K562 (cell line): ENCODE measurements around the gene PHF21B. TPM values are rescaled to one million over a fixed set of nuclear protein-coding genes. Genes with fewer than 3 reads are reported as not detected.

Experiments used
- ATAC-seq: fragments of 200-7000 bp; cut with Tn5 transposase; 3 replicates; pipeline ENCODE4 v1.9.1; 2020; ENCODE audit warnings: moderate library complexity
- BruUV-seq: library from RNA; stranded (reverse); fragments of 400-500 nt; replicated peaks from 2 replicates; lab custom pipeline; 2021; lab: Mats Ljungman, UMichigan
- CTCF ChIA-PET: fragments of 300-600 bp; formaldehyde crosslinking; extraction: SDS; loops from one replicate; lab custom pipeline; 2021; ENCODE audit warnings: low intra/inter-chr PET ratio; lab: Yijun Ruan, JAX
- POLR2A ChIA-PET: fragments of 300-600, 350-650 bp; sonication (Branson Sonifier 250); formaldehyde crosslinking; extraction: SDS; loops from one replicate; lab custom pipeline; 2021; ENCODE audit warnings: antibody characterized with exemption, inconsistent platforms; lab: Yijun Ruan, JAX
- DNase-seq, 4 experiments: peaks; one replicate each; pipeline versions ENCODE4 v3.0.0 to v3.0.0-alpha.2; 2011 to 2018; ENCODE audit warnings: low spot score in 3 of 4, mixed read lengths in 3 of 4; ENCODE audit errors: extremely low read depth in 1 of 4
- FAIRE-seq: peaks from 2 replicates; lab custom pipeline; 2011; peaks lifted over from hg19 to GRCh38; lab: Jason Lieb, UNC
- H2AFZ ChIP-seq: 2 replicates; pipeline ENCODE4 v1.6.0; 2011; ENCODE audit warnings: low read depth, low read length, control low read depth, inconsistent platforms
- H3K27ac ChIP-seq: fragments of 200-600 bp; 3 replicates; pipeline ENCODE4 v1.8.0; 2011; ENCODE audit warnings: low read depth, mild to moderate bottlenecking, control low read depth, inconsistent platforms, low read length, moderate library complexity, mixed read lengths; ENCODE audit errors: extremely low read depth
- H3K27me3 ChIP-seq, 2 experiments: fragments of 300-600 bp in 1 of 2; 2 replicates in 1 of 2; 3 replicates in 1 of 2; pipeline versions ENCODE4 v1.6.0 to v1.8.0; 2011; ENCODE audit warnings: inconsistent platforms in 2 of 2, low read length in 2 of 2, mild to moderate bottlenecking in 1 of 2, mixed read lengths in 1 of 2, moderate library complexity in 1 of 2; ENCODE audit not compliant: control insufficient read depth in 2 of 2, insufficient read depth in 2 of 2
- H3K36me3 ChIP-seq: fragments of 300-600 bp; 3 replicates; pipeline ENCODE4 v1.8.0; 2011; ENCODE audit warnings: mild to moderate bottlenecking, low read length, inconsistent platforms; ENCODE audit not compliant: control insufficient read depth, insufficient read depth
- H3K4me1 ChIP-seq, 2 experiments: fragments of 200-600 bp in 1 of 2; replicated peaks in 1 of 2; 2 replicates in 1 of 2; 3 replicates in 1 of 2; pipeline versions ENCODE4 v1.5.1 to v1.8.0; 2011; ENCODE audit warnings: inconsistent platforms in 2 of 2, low read length in 2 of 2, mild to moderate bottlenecking in 1 of 2, mixed read lengths in 1 of 2, moderate library complexity in 1 of 2; ENCODE audit not compliant: control insufficient read depth in 2 of 2, insufficient read depth in 2 of 2
- H3K4me2 ChIP-seq: 2 replicates; pipeline ENCODE4 v1.6.1; 2011; ENCODE audit warnings: low read length, control low read depth, inconsistent platforms, mixed read lengths; ENCODE audit not compliant: insufficient read depth
- H3K4me3 ChIP-seq: fragments of 200-600 bp; sonication (generic), shearing (Covaris generic); 2 replicates; pipeline ENCODE4 v1.5.1; 2016; ENCODE audit warnings: control low read depth, inconsistent platforms
- H3K79me2 ChIP-seq: fragments of 200-600 bp; 3 replicates; pipeline ENCODE4 v1.8.0; 2011; ENCODE audit warnings: low read length, inconsistent platforms; ENCODE audit not compliant: control insufficient read depth, insufficient read depth
- H3K9ac ChIP-seq, 2 experiments: 2 replicates each; pipeline versions ENCODE4 v1.6.0 to v1.6.1; 2011; ENCODE audit warnings: low read depth in 2 of 2, low read length in 2 of 2, control low read depth in 1 of 2, inconsistent platforms in 1 of 2, mild to moderate bottlenecking in 1 of 2, mixed read lengths in 1 of 2; ENCODE audit not compliant: insufficient read depth in 1 of 2
- H3K9me1 ChIP-seq: one replicate; pipeline ENCODE4 v1.6.0; 2011; ENCODE audit warnings: inconsistent platforms, mild to moderate bottlenecking, low read length, moderate library complexity; ENCODE audit not compliant: control insufficient read depth, insufficient read depth
- H3K9me3 ChIP-seq: replicated peaks from 2 replicates; pipeline ENCODE4 v1.5.1; 2011; ENCODE audit warnings: low read depth, low read length, inconsistent platforms; ENCODE audit not compliant: control insufficient read depth, insufficient read depth
- H4K20me1 ChIP-seq: replicated peaks from 2 replicates; pipeline ENCODE4 v1.6.1; 2011; ENCODE audit warnings: low read length, inconsistent platforms, mixed read lengths; ENCODE audit not compliant: control insufficient read depth, insufficient read depth
- BRF1 ChIP-seq: IDR thresholded peaks from 3 replicates; pipeline ENCODE4 v1.6.1; 2011; ENCODE audit warnings: borderline replicate concordance, mild to moderate bottlenecking; ENCODE audit not compliant: insufficient read length; ENCODE audit errors: extremely low read depth
- CLOCK ChIP-seq: fragments of 250-450 bp; sonication (Bioruptor Pico); IDR thresholded peaks from 2 replicates; pipeline ENCODE4 v1.4.0; 2020; ENCODE audit warnings: mild to moderate bottlenecking, moderate library complexity, borderline replicate concordance
- ESRRA ChIP-seq: fragments of 450-650 bp; IDR thresholded peaks from 2 replicates; pipeline ENCODE4 v1.6.1; 2014; ENCODE audit warnings: low read depth, mild to moderate bottlenecking, moderate library complexity, borderline replicate concordance
- FOXM1 ChIP-seq, 2 experiments: fragments of 450-650 bp in 1 of 2; sonication (generic) in 1 of 2; formaldehyde crosslinking in 1 of 2; IDR thresholded peaks; 2 replicates each; pipeline versions ENCODE4 v1.6.1 to v1.9.0; 2017 to 2022; ENCODE audit warnings: low read depth in 2 of 2, mild to moderate bottlenecking in 2 of 2, missing genetic modification reagents in 1 of 2, moderate library complexity in 1 of 2
- IRF1 ChIP-seq: sonication (generic); formaldehyde crosslinking; IDR thresholded peaks from 2 replicates; pipeline ENCODE4 v1.8.0; 2022; ENCODE audit warnings: missing genetic modification reagents, mild to moderate bottlenecking, borderline replicate concordance
- L3MBTL2 ChIP-seq: fragments of 450-650 bp; IDR thresholded peaks from 2 replicates; pipeline ENCODE4 v1.6.1; 2016; ENCODE audit warnings: mild to moderate bottlenecking, moderate library complexity
- MBD2 ChIP-seq: sonication (generic); IDR thresholded peaks from 2 replicates; pipeline ENCODE4 v1.6.1; 2016; ENCODE audit warnings: low read depth, borderline replicate concordance
- MCM5 ChIP-seq: fragments of 450-650 bp; IDR thresholded peaks from 2 replicates; pipeline ENCODE4 v1.6.1; 2016; ENCODE audit warnings: low read depth
- MXI1 ChIP-seq: IDR thresholded peaks from 2 replicates; pipeline ENCODE4 v1.6.1; 2011; ENCODE audit warnings: low read depth, mild to moderate bottlenecking, improper control_type of control experiment, low read length
- POLR2AphosphoS5 ChIP-seq: IDR thresholded peaks from 2 replicates; pipeline ENCODE4 v1.6.1; 2011; ENCODE audit warnings: mild to moderate bottlenecking, low read depth, low read length, moderate library complexity; ENCODE audit not compliant: control insufficient read depth, insufficient read depth
- SAFB ChIP-seq: fragments of 200-400 bp; formaldehyde crosslinking; IDR thresholded peaks from 2 replicates; pipeline ENCODE4 v1.6.1; 2017; ENCODE audit warnings: low read depth, low read length, borderline replicate concordance
- SFPQ ChIP-seq: fragments of 200-400 bp; formaldehyde crosslinking; IDR thresholded peaks from 2 replicates; pipeline ENCODE4 v1.6.1; 2017; ENCODE audit warnings: mild to moderate bottlenecking, low read depth, low read length, moderate library complexity
- SMARCA5 ChIP-seq: fragments of 450-650 bp; IDR thresholded peaks from 2 replicates; pipeline ENCODE4 v1.6.1; 2016
- TCF7 ChIP-seq: sonication (generic); IDR thresholded peaks from 2 replicates; pipeline ENCODE4 v1.6.1; 2016; ENCODE audit warnings: antibody characterized with exemption, borderline replicate concordance
- TFE3 ChIP-seq: fragments of 450-650 bp; formaldehyde crosslinking; IDR thresholded peaks from 2 replicates; pipeline ENCODE4 v1.4.0; 2020; ENCODE audit warnings: mild to moderate bottlenecking, mixed read lengths
- WGBS: fragments of 100-300 bp; shearing (Covaris generic); methylation state at CpG from one replicate; pipeline ENCODE4 v1.1.6; 2016; ENCODE audit warnings: low coverage, mixed read lengths; ENCODE audit not compliant: insufficient coverage; ENCODE audit errors: missing lambda C conversion rate; 5-methylcytosine and 5-hydroxymethylcytosine counted together
- in situ Hi-C: fragments of 300-500 bp; cut with MboI; formaldehyde crosslinking; loops from 4 replicates; pipeline ENCODE4 v1.15.0; 2018; ENCODE audit warnings: inconsistent platforms, mixed read lengths
- intact Hi-C: fragments of 100-400 bp; cut with micrococcal nuclease; formaldehyde crosslinking; loops from 2 replicates; pipeline ENCODE4 v1.14.2; 2022
- polyA plus RNA-seq, 8 experiments: library from polyadenylated mRNA; depleted of rRNA in 4 of 8; stranded (reverse) in 5 of 8; unstranded in 3 of 8; fragments of >200 nt; fragmentation: Nextera tagmentation in 2 of 8; fragmentation: Illumina TruSeq in 1 of 8; extraction: Ambion mirVana in 2 of 8; extraction: Trizol in 1 of 8; gene quantifications; 2 replicates each; pipeline versions ENCODE4 v1.2.1 to v1.2.3, GENCODE V29; 2011 to 2014; ENCODE audit warnings: inconsistent platforms in 1 of 8, missing spikeins in 1 of 8
- total RNA-seq, 7 experiments: library from RNA; depleted of rRNA in 6 of 7; stranded (reverse); fragments of >200 nt in 6 of 7; fragmentation: Illumina TruSeq in 2 of 7; extraction: Trizol in 2 of 7; gene quantifications; 2 replicates each; pipeline versions ENCODE4 v1.2.1 to v1.2.3, GENCODE V29; 2011 to 2021; ENCODE audit warnings: low replicate concordance in 1 of 7

The PHF21B gene
- total and polyA plus RNA-seq, 9 of the 15 experiments (the other 6 are each of a cell fraction or from before 2014, with no cell fraction given) = 0.04 TPM; not detected in 8

- no peak for TF ChIP-seq TFE3 (CRISPR knock-in tag)
- no peak for TF ChIP-seq L3MBTL2
- TF ChIP-seq MCM5 = no peak
- no peak for TF ChIP-seq MXI1
- TF ChIP-seq SAFB = no peak
- TF ChIP-seq FOXM1 (IDR thresholded peaks at IDR 0.05; ENCODE audit: low read depth) = no peak
- no peak for TF ChIP-seq FOXM1 (CRISPR knock-in tag; IDR thresholded peaks at IDR 0.05; ENCODE audit: low read depth)
- no peak for TF ChIP-seq IRF1 (CRISPR knock-in tag)
Observed at GRCh38 chr22:44965171-44965570, 44.6 kb downstream of the PHF21B start (continued).

GRCh38 chr22:44964722-44965078, 45.1 kb downstream of the PHF21B start:
- Histone ChIP-seq H3K27me3 (peaks cover 0 to 29% of the 10 kb centered on the region in 2 experiments; a peak in 3 of 5 replicates), H3K36me3 (no peaks in the 10 kb centered on the region), H3K9me1 (no peaks in the 10 kb centered on the region), H3K27ac (no peak overlapping the region), H3K4me2 (no peak overlapping the region), H3K4me1 (no peaks in the 10 kb centered on the region), H3K9me3 (no peaks in the 10 kb centered on the region), H4K20me1 (no peaks in the 10 kb centered on the region), H3K4me3 (no peak overlapping the region), H3K9ac (no peak overlapping the region), H3K79me2 (no peaks in the 10 kb centered on the region), H2AFZ (no peak overlapping the region)
- no peak for FAIRE-seq
- ChIA-PET POLR2A (no interaction called here), CTCF (no interaction called here)
- 0% methylated on average over 4 of the region's 6 CpGs for WGBS
- in situ Hi-C loops = no loop called here
- intact Hi-C loops = no loop called here
- no peak for DNase-seq
- BruUV-seq = no TSS peak
- no peak for ATAC-seq
- no peak for TF ChIP-seq BRF1
- no peak for TF ChIP-seq ESRRA
- TF ChIP-seq TCF7 = no peak
- TF ChIP-seq POLR2AphosphoS5 = no peak
- no peak for TF ChIP-seq SFPQ
- TF ChIP-seq SMARCA5 = no peak
- TF ChIP-seq MBD2 = no peak
- no peak for TF ChIP-seq CLOCK (CRISPR knock-in tag)
